HUES6 (cell line): ENCODE measurements around the gene AKAP13.
"Not testable (repeated sequence)": the region's sequence is repeated elsewhere in the genome, so short reads cannot be mapped to it uniquely, and the experiment has no call there.

Experiments used
- H3K27ac ChIP-seq: 2 replicates; pipeline ENCODE4 v1.7.0; 2013; ENCODE audit warnings: low read depth, mild to moderate bottlenecking, low read length, inconsistent platforms
- H3K27me3 ChIP-seq: 2 replicates; pipeline ENCODE4 v1.6.1; 2013; ENCODE audit warnings: low read length; ENCODE audit not compliant: control insufficient read depth, insufficient read depth
- H3K36me3 ChIP-seq: 2 replicates; pipeline ENCODE4 v1.6.1; 2013; ENCODE audit warnings: low read length; ENCODE audit not compliant: control insufficient read depth, insufficient read depth
- H3K4me1 ChIP-seq: 2 replicates; pipeline ENCODE4 v1.6.1; 2013; ENCODE audit warnings: low read length; ENCODE audit not compliant: control insufficient read depth, insufficient read depth
- H3K4me3 ChIP-seq: 2 replicates; pipeline ENCODE4 v1.5.1; 2013; ENCODE audit warnings: low read depth, low read length
- H3K9ac ChIP-seq: one replicate; pipeline ENCODE4 v1.6.1; 2013; ENCODE audit warnings: mild to moderate bottlenecking, low read length
- H3K9me3 ChIP-seq: 2 replicates; pipeline ENCODE4 v1.6.1; 2013; ENCODE audit warnings: low read depth, low read length; ENCODE audit not compliant: control insufficient read depth, insufficient read depth

Gene AKAP13

DNA sequence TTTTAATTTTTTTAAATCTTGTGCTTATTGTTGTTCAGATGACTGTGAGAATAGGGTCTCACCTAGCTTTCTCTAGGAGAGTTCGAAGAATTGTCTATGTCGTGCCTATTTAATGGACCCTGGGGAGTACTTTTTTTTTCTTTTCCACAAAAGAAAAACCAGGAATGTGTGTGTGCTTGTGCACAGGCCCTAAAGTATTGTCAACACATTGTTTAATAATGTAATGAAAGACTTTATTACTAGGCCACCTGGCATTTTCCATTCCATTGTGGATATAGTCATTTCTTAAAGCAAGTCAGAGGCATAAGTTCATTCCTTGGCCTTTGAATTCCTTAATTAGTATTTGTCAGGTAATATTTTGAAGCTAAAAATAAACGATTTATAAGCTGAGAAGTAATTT lies 278.4 kb downstream of the AKAP13 start:
- Histone ChIP-seq H3K9ac (no peak overlapping the region), H3K36me3 (peaks cover 10% of the 10 kb centered on the region), H3K27me3 (no peaks in the 10 kb centered on the region), H3K27ac (no peak overlapping the region), H3K4me3 (no peak overlapping the region), H3K9me3 (no peaks in the 10 kb centered on the region), H3K4me1 (no peaks in the 10 kb centered on the region; the same call in 1 of the 2 replicates)

- H3K36me3 ChIP-seq, result peaks cover 16% of the 10 kb centered on the region
Measured at GRCh38 chr15:85661859-85662258, 281.5 kb downstream of the AKAP13 start.

DNA sequence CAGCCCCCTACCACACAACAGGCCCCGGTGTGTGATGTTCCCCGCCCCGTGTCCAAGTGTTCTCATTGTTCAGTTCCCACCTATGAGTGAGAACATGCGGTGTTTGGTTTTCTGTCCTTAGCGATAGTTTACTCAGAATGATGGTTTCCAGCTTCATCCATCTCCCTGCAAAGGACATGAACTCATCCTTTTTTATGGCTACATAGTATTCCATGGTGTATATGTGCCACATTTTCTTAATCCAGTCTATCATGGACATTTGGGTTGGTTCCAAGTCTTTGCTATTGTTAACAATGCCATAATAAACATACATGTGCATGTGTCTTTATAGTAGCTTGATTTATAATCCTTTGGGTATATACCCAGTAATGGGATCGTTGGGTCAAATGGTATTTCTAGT lies 285.3 kb downstream of the AKAP13 start:
- H3K9me3 ChIP-seq, H3K9ac ChIP-seq: not testable (repeated sequence)
- peaks cover 34% of the 10 kb centered on the region for H3K36me3 ChIP-seq

More at GRCh38 chr15:85661859-85662258, 281.5 kb downstream of the AKAP13 start:
- Histone ChIP-seq H3K4me3 (no peak overlapping the region), H3K27ac (no peak overlapping the region), H3K4me1 (no peaks in the 10 kb centered on the region), H3K27me3 (no peaks in the 10 kb centered on the region), H3K9me3 (no peaks in the 10 kb centered on the region), H3K9ac (no peak overlapping the region)

DNA sequence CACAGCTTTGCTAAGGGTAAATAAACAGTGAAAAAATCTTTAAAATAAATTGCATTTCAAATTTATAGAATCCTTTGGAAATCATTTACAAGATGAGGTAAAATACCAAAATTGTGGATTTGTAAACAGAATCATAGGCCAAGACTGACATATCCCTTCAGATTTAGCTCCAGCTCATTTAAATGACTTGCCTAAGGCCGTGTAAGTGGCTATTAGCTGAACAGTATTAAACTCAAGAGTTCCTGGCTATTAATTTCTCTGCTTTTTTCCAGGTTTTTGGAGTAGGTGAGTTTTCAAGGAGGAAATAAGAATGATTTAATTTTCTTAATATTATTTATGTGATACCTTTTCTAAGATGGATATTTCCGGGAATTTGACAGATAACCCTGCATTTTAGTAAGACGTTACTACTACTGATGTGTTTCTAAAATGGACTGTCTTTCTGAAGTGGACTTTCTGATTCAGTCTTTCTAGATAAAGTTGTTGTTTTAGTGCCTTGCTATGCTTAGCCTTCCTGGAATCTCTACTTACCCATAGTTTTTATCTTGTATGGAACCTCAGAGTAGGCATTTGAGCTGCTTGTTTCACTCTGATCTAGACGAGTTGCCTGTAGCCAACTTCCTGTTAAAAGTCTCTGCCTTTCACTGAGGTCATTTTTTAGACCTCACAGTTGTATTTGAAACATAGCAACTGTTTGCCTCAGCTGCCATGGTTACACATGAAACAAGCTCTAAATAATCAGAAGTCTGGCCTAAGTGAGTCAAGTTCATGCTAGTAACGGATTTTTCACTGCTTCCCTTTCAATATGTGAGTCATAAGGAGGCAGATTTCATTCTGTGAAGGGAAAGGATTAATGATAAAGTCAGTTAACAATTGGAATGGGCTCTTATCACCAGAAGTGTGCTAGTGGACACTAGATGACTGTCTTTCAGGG lies 287.4 kb downstream of the AKAP13 start:
- Histone ChIP-seq H3K4me1 (no peaks in the 10 kb centered on the region), H3K4me3 (no peak overlapping the region), H3K27me3 (no peaks in the 10 kb centered on the region), H3K27ac (no peak overlapping the region), H3K9me3 (no peaks in the 10 kb centered on the region), H3K36me3 (peaks cover 45% of the 10 kb centered on the region), H3K9ac (no peak overlapping the region)

More for the DNA sequence above, 285.3 kb downstream of the AKAP13 start:
- not testable (repeated sequence) for H3K27ac ChIP-seq, H3K27me3 ChIP-seq, H3K4me1 ChIP-seq, H3K4me3 ChIP-seq

DNA sequence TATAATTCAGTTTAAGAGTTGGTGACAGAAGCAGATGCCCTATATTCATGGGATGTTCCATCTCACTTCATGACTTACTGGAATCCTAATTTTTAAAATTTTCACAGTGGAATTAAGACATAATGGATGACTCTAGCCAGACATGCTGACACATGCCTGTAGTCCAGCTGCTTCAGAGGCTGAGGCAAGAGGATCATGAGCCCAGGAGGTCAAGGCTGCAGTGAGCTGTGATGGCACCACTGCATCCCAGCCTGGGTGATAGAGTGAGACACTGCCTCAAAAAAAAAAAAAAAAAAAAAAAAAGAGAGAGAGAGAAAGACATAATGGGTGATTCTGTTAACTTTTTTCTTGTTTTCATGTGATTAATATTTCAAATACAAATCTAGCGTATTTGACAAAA lies 290.8 kb downstream of the AKAP13 start:
- Histone ChIP-seq H3K27me3 (no peaks in the 10 kb centered on the region), H3K27ac (no peak overlapping the region), H3K4me1 (no peaks in the 10 kb centered on the region), H3K9ac (no peak overlapping the region), H3K9me3 (no peaks in the 10 kb centered on the region), H3K4me3 (no peak overlapping the region), H3K36me3 (peaks cover 32% of the 10 kb centered on the region)

- no peak overlapping the region for H3K4me3 ChIP-seq
- no peak overlapping the region for H3K27ac ChIP-seq
- peaks cover 33% of the 10 kb centered on the region for H3K36me3 ChIP-seq
- no peaks in the 10 kb centered on the region for H3K4me1 ChIP-seq
- no peaks in the 10 kb centered on the region for H3K9me3 ChIP-seq
- no peak overlapping the region for H3K9ac ChIP-seq
- no peaks in the 10 kb centered on the region for H3K27me3 ChIP-seq
Measured at GRCh38 chr15:85672332-85673084, 292.1 kb downstream of the AKAP13 start.

DNA sequence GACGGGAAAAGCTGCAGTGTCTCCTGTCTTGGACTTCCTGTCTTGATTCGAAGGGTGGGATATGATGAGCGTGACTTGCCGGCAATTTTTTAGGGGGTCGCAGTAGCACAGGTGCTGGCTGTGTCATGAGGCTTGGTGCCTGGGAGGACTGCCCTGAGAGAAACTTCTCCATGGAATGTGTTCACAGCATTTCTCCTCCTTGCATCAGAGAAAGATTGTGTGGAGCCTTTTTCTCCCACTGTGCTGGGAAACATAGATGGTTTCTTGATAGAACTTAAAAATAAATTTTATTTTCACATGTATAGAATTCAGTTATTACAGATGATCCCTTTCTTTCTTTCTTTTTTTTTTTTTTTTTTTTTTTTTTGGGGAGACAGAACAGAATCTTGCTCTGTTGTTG lies 292.9 kb downstream of the AKAP13 start:
- no peaks in the 10 kb centered on the region for H3K4me1 ChIP-seq
- peaks cover 30% of the 10 kb centered on the region for H3K36me3 ChIP-seq

DNA sequence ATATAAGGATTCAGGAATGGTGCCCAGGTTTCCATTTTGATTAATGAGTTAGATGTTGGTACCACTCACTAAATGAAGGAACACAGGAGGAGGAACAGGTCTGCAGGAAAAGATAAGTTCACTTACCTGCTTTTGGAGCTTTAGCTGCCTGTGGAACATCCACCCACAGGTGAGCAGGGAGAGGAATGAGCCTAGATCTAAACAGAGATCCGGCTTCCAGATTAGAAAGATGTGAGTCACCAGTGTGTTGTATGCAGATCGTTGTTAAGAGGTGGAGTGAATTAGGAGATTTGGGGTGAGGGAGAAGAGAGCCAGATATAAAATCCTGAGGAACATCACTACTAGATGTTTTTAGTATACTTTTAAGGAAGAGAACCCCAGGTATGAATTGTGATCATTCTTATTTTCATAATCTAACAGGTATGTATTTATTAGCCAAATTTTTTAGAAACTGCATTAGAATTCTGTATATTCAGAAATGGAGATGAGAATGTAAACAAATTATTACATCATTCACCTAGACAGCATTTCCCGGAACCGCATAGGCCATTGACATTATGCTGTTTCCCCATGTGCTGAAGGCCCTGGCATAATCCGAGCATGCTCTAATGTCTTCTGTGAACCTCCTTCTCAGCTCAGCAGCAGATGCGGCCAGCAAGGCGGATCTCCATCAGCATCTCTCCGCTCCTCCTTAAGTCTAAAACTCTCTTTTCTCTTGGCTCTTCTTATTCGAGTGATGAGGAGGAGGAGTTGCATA lies 296.1 kb downstream of the AKAP13 start:
- Histone ChIP-seq H3K36me3 (peaks cover 12% of the 10 kb centered on the region; the same call in 1 of the 2 replicates), H3K9me3 (no peaks in the 10 kb centered on the region), H3K27ac (no peak overlapping the region), H3K4me3 (no peak overlapping the region), H3K9ac (no peak overlapping the region), H3K27me3 (no peaks in the 10 kb centered on the region), H3K4me1 (no peaks in the 10 kb centered on the region)

More for the DNA sequence above, 292.9 kb downstream of the AKAP13 start:
- Histone ChIP-seq H3K4me3 (no peak overlapping the region), H3K9me3 (no peaks in the 10 kb centered on the region), H3K9ac (no peak overlapping the region), H3K27me3 (no peaks in the 10 kb centered on the region), H3K27ac (no peak overlapping the region)

DNA sequence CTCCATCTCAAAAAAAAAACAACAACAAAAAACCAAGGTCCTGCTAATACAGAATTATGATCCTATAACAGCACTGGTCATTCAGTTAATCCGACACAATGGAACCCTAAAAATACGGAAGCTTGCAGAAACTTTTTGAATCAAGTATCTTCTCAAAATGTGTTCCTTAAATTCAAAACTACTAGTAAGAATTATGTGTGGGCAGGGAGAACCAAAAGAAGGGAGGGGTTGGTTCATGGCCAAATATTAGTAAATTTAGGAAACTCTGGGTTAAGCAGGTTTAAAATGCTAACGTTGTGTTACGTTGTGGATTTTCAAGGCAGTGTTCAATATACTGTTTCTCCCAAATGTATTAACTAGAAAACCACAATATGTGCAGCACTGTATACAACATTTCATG lies 298.8 kb downstream of the AKAP13 start:
- Histone ChIP-seq H3K9me3 (no peaks in the 10 kb centered on the region), H3K9ac (no peak overlapping the region), H3K4me3 (no peak overlapping the region), H3K27me3 (no peaks in the 10 kb centered on the region), H3K4me1 (no peaks in the 10 kb centered on the region), H3K36me3 (peaks cover 12% of the 10 kb centered on the region), H3K27ac (no peak overlapping the region)

GRCh38 chr15:85681386-85681785 lies 301.0 kb downstream of the AKAP13 start:
- no peaks in the 10 kb centered on the region for H3K9me3 ChIP-seq
- H3K9ac ChIP-seq, result no peak overlapping the region
- H3K36me3 ChIP-seq, result peaks cover 31% of the 10 kb centered on the region
- no peaks in the 10 kb centered on the region for H3K27me3 ChIP-seq
- no peak overlapping the region for H3K27ac ChIP-seq
- H3K4me1 ChIP-seq, result no peaks in the 10 kb centered on the region
- H3K4me3 ChIP-seq, result no peak overlapping the region
